Right lobe of liver (tissue), 6 donors: Measurements from ENCODE around the gene CLCN1. TPM values are rescaled to one million over a fixed set of nuclear protein-coding genes. Genes with fewer than 3 reads are reported as not detected.

Experiments used
- ATAC-seq, 4 donors: fragments of 200-7000 bp; cut with Tn5 transposase; one replicate each; pipeline ENCODE4 v1.9.1; 2020; ENCODE audit warnings: mild to moderate bottlenecking in 4 of 4, moderate library complexity in 4 of 4
- DNase-seq, 3 donors: peaks; one replicate each; pipeline ENCODE4 v3.0.0-alpha.2; 2020
- H3K27ac ChIP-seq, 3 donors: fragments of 200-600 bp; one replicate each; pipeline ENCODE4 v1.8.0; 2022
- H3K27me3 ChIP-seq, 2 donors: fragments of 200-600 bp; one replicate each; pipeline ENCODE4 v1.8.0; 2022
- H3K36me3 ChIP-seq, 4 donors: fragments of 200-600 bp; sonication (generic) in 1 of 4; one replicate each; pipeline versions ENCODE4 v1.5.1 to v1.8.0; 2017 to 2022; ENCODE audit warnings: control low read depth in 1 of 4
- H3K4me1 ChIP-seq, 4 donors: fragments of 200-600 bp; sonication (generic) in 1 of 4; one replicate each; pipeline versions ENCODE4 v1.5.1 to v1.8.0; 2017 to 2022; ENCODE audit warnings: control low read depth in 1 of 4
- H3K4me3 ChIP-seq, 3 donors: fragments of 200-600 bp; one replicate each; pipeline ENCODE4 v1.8.0; 2022
- H3K9me3 ChIP-seq, 4 donors: fragments of 200-600 bp; sonication (generic) in 1 of 4; one replicate each; pipeline versions ENCODE4 v1.5.1 to v1.8.0; 2017 to 2022; ENCODE audit warnings: control low read depth in 1 of 4
- CTCF ChIP-seq, 4 donors: fragments of 200-600 bp in 3 of 4; fragments of 450-650 bp in 1 of 4; IDR thresholded peaks; one replicate each; pipeline versions ENCODE4 v1.5.1 to v1.8.0; 2016 to 2022; ENCODE audit warnings: antibody characterized with exemption in 4 of 4, mild to moderate bottlenecking in 2 of 4
- POLR2A ChIP-seq: fragments of 450-650 bp; IDR thresholded peaks from one replicate; pipeline ENCODE4 v1.6.1; 2017; ENCODE audit warnings: antibody characterized with exemption, mild to moderate bottlenecking
- WGBS: methylation state at CpG from one replicate; pipeline ENCODE4 v1.1.6; 2018; ENCODE audit warnings: low coverage, low lambda C conversion rate; ENCODE audit not compliant: insufficient coverage; ENCODE audit errors: missing lambda C conversion rate; 5-methylcytosine and 5-hydroxymethylcytosine counted together
- intact Hi-C, 2 donors: fragments of 100-400 bp; cut with DNase I; formaldehyde crosslinking; loops; one replicate each; pipeline versions ENCODE4 v1.11.2 to v1.14.1; 2022
- total RNA-seq, 6 experiments: library from RNA; depleted of rRNA in 2 of 6; stranded (reverse); fragments of >200 nt in 2 of 6; fragmentation: NEBNext Ultra II Directional in 3 of 6; extraction: Animal tissue kit (Norgen Biotek cat#: 25700) in 3 of 6; gene quantifications; one replicate each; pipeline versions ENCODE4 v1.1.0 to v1.2.4, GENCODE V29; 2016 to 2023
- donor health status: DM: no; HTN: yes; CAD: no.
- donor health status: DM: no; HTN: no; CAD: no.
- donor health status: DM: no; HTN: no; CAD: no.
- donor health status: DM: no; HTN: yes; CAD: no.
- donor health status: DM: no; HTN: yes; CAD: no.

Gene CLCN1
- total RNA-seq, 6 experiments from 2014 or later, result not detected

GRCh38 chr7:143368387-143368786 lies 52.5 kb downstream of the CLCN1 start:
- H3K27ac ChIP-seq, result no peak overlapping the region

GRCh38 chr7:143369678-143370651 lies 54.1 kb downstream of the CLCN1 start:
- Histone ChIP-seq H3K36me3 (no peaks in the 10 kb centered on the region), H3K27ac (no peak overlapping the region), H3K27me3 (no peaks in the 10 kb centered on the region), H3K9me3 (no peaks in the 10 kb centered on the region), H3K4me3 (no peak overlapping the region), H3K4me1 (peaks cover 0 to 6% (median 0%) of the 10 kb centered on the region in 4 donors)
- intact Hi-C loops, result loop anchor here in 1 of 2 donors (10.0 kb wide), 1 partner anchor 55 kb away; the partner anchor contains the start of gene CLCN1
- ATAC-seq (peak in 2 of 4 donors; percentile 14 to 16), DNase-seq (no peak)
- TF ChIP-seq CTCF (IDR thresholded peaks at IDR 0.05), result no peak
- TF ChIP-seq POLR2A, result no peak
- 72% methylated on average over 12 of the region's 12 CpGs for WGBS

More at GRCh38 chr7:143368387-143368786, 52.5 kb downstream of the CLCN1 start:
- TF ChIP-seq POLR2A (no peak), CTCF (IDR thresholded peaks at IDR 0.05) (no peak)
- no peaks in the 10 kb centered on the region for H3K9me3 ChIP-seq
- ATAC-seq (no peak), DNase-seq (no peak)
- no peaks in the 10 kb centered on the region for H3K27me3 ChIP-seq
- WGBS, result no CpG with 5 or more reads among the region's 1 CpG
- H3K36me3 ChIP-seq, result no peaks in the 10 kb centered on the region
- H3K4me1 ChIP-seq, result peaks cover 0 to 6% (median 0%) of the 10 kb centered on the region in 4 donors
- intact Hi-C loops, result loop anchor here in 1 of 2 donors (10.0 kb wide), 1 partner anchor 54 kb away; the partner anchor contains the start of gene CLCN1
- no peak overlapping the region for H3K4me3 ChIP-seq

GRCh38 chr7:143372070-143372469 lies 56.2 kb downstream of the CLCN1 start:
- ATAC-seq, result peak; percentile 42 to 77 (median 43)
- intact Hi-C loops, result no loop called here

GRCh38 chr7:143373255-143373794 lies 57.4 kb downstream of the CLCN1 start:
- intact Hi-C loops, result no loop called here
- H3K9me3 ChIP-seq, result no peaks in the 10 kb centered on the region
- H3K36me3 ChIP-seq, result no peaks in the 10 kb centered on the region
- H3K4me3 ChIP-seq, result no peak overlapping the region
- TF ChIP-seq CTCF (IDR thresholded peaks at IDR 0.05), result peak in 2 of 4 donors; percentile 8 to 18
- no peak for TF ChIP-seq POLR2A
- H3K4me1 ChIP-seq, result peaks cover 0 to 6% (median 0%) of the 10 kb centered on the region in 4 donors
- H3K27me3 ChIP-seq, result no peaks in the 10 kb centered on the region
- ATAC-seq (peak in 1 of 4 donors; percentile 10), DNase-seq (peak in 1 of 3 donors; percentile 15)
- no peak overlapping the region for H3K27ac ChIP-seq
- 88% methylated on average over 4 of the region's 4 CpGs for WGBS

More at GRCh38 chr7:143372070-143372469, 56.2 kb downstream of the CLCN1 start:
- H3K36me3 ChIP-seq, result no peaks in the 10 kb centered on the region
- TF ChIP-seq POLR2A (no peak), CTCF (IDR thresholded peaks at IDR 0.05) (peak in 1 of 4 donors; percentile 7)
- 40% methylated on average over 4 of the region's 4 CpGs for WGBS
- no peaks in the 10 kb centered on the region for H3K9me3 ChIP-seq
- DNase-seq, result peak in 2 of 3 donors; percentile 55 to 76
- no peaks in the 10 kb centered on the region for H3K27me3 ChIP-seq
- peaks cover 0 to 6% (median 0%) of the 10 kb centered on the region in 4 donors for H3K4me1 ChIP-seq
- H3K4me3 ChIP-seq, result no peak overlapping the region
- H3K27ac ChIP-seq, result no peak overlapping the region
